ENCODE results near the gene INTS14.

INTS14 gene

DNA sequence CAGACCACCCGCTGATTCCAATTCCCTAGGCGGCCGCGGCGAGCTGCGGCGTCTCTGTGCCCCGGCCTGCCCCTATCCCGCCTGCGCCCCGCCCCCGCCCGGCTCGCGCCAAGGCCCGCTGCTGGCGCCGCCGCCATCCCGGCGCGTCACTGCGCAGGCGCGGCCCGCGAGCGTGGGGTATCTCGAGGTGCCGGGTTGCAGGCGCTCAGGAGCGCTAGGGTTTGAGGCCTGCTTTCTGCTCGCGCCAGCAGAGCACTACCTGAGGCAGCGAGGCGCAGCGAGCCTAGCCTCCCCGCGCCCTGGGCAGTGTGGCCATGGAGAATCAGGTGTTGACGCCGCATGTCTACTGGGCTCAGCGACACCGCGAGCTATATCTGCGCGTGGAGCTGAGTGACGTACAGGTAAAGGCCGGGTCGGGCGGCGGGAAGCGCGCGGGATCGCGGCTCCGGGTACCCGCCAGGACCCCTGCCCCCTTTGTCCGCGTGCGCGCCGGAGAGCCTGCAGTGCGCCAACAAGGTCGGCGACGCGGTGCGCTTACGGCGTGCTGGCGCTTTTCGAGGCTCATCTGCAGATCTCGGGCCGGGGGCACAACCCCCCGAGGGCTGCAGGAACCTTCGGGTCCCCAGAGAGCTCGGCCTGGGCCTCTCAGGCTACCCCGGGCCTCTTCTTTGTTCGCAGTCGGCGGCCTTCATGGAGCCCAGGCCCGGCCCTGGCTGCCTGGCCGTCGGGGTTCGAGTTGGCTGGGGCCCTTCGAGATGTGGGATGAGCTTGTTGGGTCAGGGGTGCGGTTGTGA is 80.4 kb downstream of the INTS14 start, which contains the start of gene HACD3:
Gene HACD3 (plus strand): TSS at position 146 of the 794 bp plus-strand sequence. CDS start 169 bp downstream, at position 315.
- Mint-ChIP-seq H3K36me3 (ENCODE audit: low read depth) (peaks cover 5% of the 10 kb centered on the region), H3K27ac (peak within 1 kb of the TSS; percentile 87 to 92 (median 89)), H3K9me3 (no peaks in the 10 kb centered on the region), H3K4me1 (peaks cover 35% of the 10 kb centered on the region), H3K27me3 (ENCODE audit: low read depth) (no peaks in the 10 kb centered on the region), H3K4me3 (peak within 1 kb of the TSS; percentile 89 to 96 (median 91))
- TF ChIP-seq, protein P1, sequence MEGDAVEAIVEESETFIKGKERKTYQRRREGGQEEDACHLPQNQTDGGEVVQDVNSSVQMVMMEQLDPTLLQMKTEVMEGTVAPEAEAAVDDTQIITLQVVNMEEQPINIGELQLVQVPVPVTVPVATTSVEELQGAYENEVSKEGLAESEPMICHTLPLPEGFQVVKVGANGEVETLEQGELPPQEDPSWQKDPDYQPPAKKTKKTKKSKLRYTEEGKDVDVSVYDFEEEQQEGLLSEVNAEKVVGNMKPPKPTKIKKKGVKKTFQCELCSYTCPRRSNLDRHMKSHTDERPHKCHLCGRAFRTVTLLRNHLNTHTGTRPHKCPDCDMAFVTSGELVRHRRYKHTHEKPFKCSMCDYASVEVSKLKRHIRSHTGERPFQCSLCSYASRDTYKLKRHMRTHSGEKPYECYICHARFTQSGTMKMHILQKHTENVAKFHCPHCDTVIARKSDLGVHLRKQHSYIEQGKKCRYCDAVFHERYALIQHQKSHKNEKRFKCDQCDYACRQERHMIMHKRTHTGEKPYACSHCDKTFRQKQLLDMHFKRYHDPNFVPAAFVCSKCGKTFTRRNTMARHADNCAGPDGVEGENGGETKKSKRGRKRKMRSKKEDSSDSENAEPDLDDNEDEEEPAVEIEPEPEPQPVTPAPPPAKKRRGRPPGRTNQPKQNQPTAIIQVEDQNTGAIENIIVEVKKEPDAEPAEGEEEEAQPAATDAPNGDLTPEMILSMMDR (IDR thresholded peaks at IDR 0.05; ENCODE audit: unreplicated experiment in 3 of 3): no peak

DNA sequence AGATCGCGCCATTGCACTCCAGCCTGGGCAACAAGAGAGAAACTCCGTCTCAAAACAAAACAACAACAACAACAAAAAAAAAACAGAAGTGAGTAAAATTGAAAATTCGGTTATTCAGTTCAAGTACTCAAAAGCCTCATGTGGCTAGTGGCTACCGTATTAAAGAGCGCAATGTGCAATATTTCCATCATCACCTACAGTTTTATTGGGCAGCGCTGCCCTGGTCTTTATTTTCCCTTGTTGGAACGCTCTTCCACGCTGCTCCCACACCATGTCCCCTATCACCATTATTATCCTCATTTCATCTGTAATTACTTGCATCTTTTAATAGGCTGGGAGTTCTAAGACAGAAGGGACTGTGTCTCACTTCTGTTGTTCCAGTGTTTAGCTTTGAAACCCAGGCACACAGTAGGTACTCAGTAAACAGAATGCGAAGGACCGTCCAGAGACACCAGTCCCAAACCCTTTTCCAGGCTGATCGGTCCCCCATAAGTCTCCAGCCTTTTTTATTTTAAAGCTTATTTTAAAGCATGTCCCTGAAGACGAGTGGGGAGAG is 81.1 kb downstream of the INTS14 start:
- peaks cover 5% of the 10 kb centered on the region for H3K36me3 Mint-ChIP-seq (ENCODE audit: low read depth)

More for the DNA sequence above, 81.1 kb downstream of the INTS14 start:
- Mint-ChIP-seq H3K4me3 (peak overlapping the region; percentile 85 to 96 (median 89)), H3K9me3 (no peaks in the 10 kb centered on the region), H3K4me1 (peaks cover 35% of the 10 kb centered on the region), H3K27ac (peak overlapping the region; percentile 87 to 92 (median 89)), H3K27me3 (ENCODE audit: low read depth) (no peaks in the 10 kb centered on the region)
- TF ChIP-seq, protein P1 (IDR thresholded peaks at IDR 0.05; ENCODE audit: unreplicated experiment in 3 of 3): no peak
